Activated T-cell treated with anti-CD3 and anti-CD28 coated beads, Interleukin-2, amount 50 U/mL, for 24 hours (primary cell): ENCODE data around the gene ATP8B4.
A peak's percentile ranks its signal among the peaks of the same experiment; 100 is the strongest.
"Not testable (repeated sequence)": the region's sequence is repeated elsewhere in the genome, so short reads cannot be mapped to it uniquely, and the experiment has no call there.

Experiments
- DNase-seq: peaks from one replicate; pipeline ENCODE4 v3.0.0-alpha.2; 2020
- H3K27ac Mint-ChIP-seq: 2 replicates; pipeline ENCODE4 v1.8.0; 2020; ENCODE audit warnings: mild to moderate bottlenecking, mixed read lengths
- H3K27me3 Mint-ChIP-seq: 2 replicates; pipeline ENCODE4 v1.8.0; 2020; ENCODE audit warnings: mixed read lengths
- H3K36me3 Mint-ChIP-seq: 2 replicates; pipeline ENCODE4 v1.8.0; 2020; ENCODE audit warnings: low read depth, mixed read lengths
- H3K4me1 Mint-ChIP-seq: 2 replicates; pipeline ENCODE4 v1.8.0; 2020; ENCODE audit warnings: low read depth, mixed read lengths
- H3K4me3 Mint-ChIP-seq: 2 replicates; pipeline ENCODE4 v1.8.0; 2020; ENCODE audit warnings: mild to moderate bottlenecking, moderate library complexity, mixed read lengths
- H3K9me3 Mint-ChIP-seq: 2 replicates; pipeline ENCODE4 v1.8.0; 2020; ENCODE audit warnings: mixed read lengths

Gene ATP8B4

DNA sequence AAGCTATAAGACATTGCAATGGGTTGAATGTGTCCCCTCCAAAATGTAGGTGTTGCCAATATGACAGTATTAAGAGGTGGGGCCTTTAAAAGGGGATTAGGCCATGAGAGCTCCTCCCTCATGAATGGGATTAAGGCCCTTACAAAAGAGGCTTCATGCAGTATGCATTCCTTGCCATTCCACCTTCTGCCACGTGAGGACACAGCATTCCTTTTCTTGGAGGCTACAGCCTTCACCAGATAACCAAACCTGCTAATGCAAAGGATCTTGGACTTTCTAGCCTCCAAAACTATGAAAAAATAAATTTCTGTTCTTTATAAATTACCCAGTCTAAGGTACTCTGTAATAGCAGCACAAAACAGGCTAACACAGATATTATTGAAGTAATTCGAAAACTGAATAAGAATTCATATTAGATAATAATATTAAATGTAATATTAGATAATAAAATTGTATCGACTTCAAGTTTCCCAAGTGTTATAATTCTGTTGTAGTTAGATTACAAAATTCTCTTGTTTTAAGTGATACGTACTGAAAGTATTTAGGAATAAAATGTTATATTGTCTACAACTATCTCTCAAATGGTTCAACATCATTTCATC is 29.4 kb upstream of the ATP8B4 start:
- Mint-ChIP-seq H3K4me3 (no peak overlapping the region), H3K36me3 (no peaks in the 10 kb centered on the region), H3K27me3 (peaks cover 3% of the 10 kb centered on the region), H3K4me1 (peaks cover 37% of the 10 kb centered on the region), H3K27ac (no peak overlapping the region), H3K9me3 (no peaks in the 10 kb centered on the region)
- DNase-seq: no peak

DNA sequence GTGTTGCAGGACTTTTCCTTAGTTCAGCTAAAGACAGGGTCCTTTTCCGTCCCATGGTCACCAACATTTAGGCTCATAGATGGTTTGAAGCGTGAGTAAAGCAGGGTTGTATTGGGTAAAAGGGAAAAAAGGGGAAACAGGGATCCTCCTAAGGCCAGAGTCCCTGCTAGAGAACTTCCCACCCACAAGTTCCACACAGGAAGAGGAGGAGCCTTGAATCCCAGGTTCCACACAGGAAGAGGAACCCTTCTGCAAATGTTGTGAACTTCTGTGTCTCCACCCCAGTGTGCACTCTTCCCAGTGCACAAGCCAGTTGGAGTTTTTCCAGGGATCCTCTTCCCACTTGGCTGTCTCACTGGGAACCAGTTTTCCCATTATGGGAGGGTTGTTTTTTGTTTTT is 27.6 kb upstream of the ATP8B4 start:
- H3K9me3 Mint-ChIP-seq: no peaks in the 10 kb centered on the region

DNA sequence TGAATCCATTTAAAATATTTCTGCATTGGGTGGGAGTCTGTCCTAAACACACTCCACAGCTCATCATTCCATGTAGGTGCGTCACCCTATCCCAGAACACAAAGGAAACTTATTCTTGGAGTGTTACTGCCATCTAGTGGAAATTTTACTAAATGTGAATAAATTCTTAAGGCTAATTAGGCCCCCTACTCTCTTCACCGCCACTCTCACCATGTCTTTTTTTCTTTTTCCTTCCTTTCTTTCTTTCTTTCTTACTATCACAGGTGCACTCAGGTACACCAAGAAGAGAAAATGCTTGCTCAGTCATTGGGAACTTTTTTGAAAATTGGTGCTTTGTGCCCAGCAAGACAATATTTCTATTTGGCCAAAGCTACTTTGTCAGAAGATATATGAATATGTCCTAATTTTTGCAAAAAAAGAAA is 26.4 kb upstream of the ATP8B4 start:
- no peak overlapping the region for H3K27ac Mint-ChIP-seq
- no peak overlapping the region for H3K4me3 Mint-ChIP-seq
- DNase-seq: no peak
- H3K9me3 Mint-ChIP-seq: no peaks in the 10 kb centered on the region
- no peaks in the 10 kb centered on the region for H3K27me3 Mint-ChIP-seq
- H3K36me3 Mint-ChIP-seq: no peaks in the 10 kb centered on the region
- H3K4me1 Mint-ChIP-seq: peaks cover 41% of the 10 kb centered on the region

More for the DNA sequence above, 27.6 kb upstream of the ATP8B4 start:
- no peaks in the 10 kb centered on the region for H3K27me3 Mint-ChIP-seq
- H3K27ac Mint-ChIP-seq: no peak overlapping the region
- H3K36me3 Mint-ChIP-seq: no peaks in the 10 kb centered on the region
- no peak for DNase-seq
- H3K4me1 Mint-ChIP-seq: peaks cover 42% of the 10 kb centered on the region
- H3K4me3 Mint-ChIP-seq: no peak overlapping the region

DNA sequence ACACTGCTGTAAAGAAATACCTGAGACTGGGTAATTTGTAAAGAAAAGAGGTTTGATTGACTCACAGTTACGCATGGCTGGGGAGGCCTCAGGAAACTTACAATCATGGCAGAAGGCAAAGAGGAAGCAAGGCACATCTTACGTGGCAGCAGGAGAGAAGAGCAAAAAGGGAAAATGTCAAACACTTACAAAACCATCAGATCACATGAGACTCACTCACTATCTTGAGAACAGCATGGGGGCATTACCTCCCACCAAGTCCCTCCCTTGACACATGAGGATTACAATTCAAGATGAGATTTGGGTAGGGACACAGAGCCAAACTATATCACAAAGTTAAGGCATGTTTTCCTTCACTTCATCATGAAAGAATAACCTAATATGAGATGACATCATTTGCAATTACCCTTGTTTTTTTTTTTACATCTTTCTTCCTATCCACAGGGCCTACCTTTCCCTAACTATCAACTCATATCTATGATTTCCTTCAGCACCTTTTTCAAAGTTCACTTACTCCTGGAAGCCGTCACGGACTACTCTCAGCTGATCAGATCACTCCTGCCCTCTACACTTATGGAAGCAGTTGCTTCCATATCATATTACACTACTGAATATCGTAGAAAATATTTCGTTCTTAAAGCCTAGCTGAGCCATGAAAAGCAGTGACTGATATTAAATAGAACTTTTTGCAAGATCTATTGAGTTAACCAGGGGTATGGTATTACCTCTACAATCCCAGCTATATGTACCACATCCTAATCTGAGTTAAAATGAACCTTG is 25.5 kb upstream of the ATP8B4 start:
- no peak for DNase-seq
- no peaks in the 10 kb centered on the region for H3K36me3 Mint-ChIP-seq
- peak overlapping the region; percentile 18 for H3K27ac Mint-ChIP-seq
- no peaks in the 10 kb centered on the region for H3K27me3 Mint-ChIP-seq
- H3K4me3 Mint-ChIP-seq: no peak overlapping the region
- H3K9me3 Mint-ChIP-seq: no peaks in the 10 kb centered on the region
- H3K4me1 Mint-ChIP-seq: peaks cover 39% of the 10 kb centered on the region

DNA sequence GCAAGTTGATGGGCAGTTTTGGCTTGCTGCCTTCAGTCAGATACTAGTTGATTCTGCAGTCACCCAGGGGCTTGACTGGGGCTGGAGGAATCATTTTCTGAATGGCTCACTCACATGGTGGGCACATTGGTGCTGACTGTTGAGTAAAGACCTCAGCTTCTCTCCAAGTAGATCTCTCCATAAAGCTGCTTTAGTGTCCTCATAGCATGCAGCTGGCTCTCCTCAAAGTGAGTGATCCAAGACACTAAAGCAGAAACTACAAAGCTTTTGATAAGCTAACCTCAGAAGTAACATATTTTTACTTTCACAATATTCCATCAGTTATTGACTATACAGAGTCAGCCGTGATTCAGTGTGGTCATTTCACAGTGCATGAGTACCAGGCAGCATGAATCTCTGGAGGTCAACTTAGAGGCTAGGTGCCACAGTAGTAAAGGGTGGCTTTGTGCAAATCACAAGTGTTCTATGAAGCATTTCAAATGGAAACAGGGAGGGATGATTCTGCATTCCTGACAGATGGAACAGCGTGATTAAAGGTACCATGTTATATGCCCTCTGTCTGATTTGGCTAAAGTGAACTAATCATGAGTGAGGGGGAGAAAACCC is 24.3 kb upstream of the ATP8B4 start:
- H3K4me1 Mint-ChIP-seq: peaks cover 44% of the 10 kb centered on the region
- no peak for DNase-seq
- peak overlapping the region; percentile 23 for H3K27ac Mint-ChIP-seq
- no peak overlapping the region for H3K4me3 Mint-ChIP-seq
- H3K27me3 Mint-ChIP-seq: peaks cover 2% of the 10 kb centered on the region
- no peaks in the 10 kb centered on the region for H3K36me3 Mint-ChIP-seq
- no peaks in the 10 kb centered on the region for H3K9me3 Mint-ChIP-seq

DNA sequence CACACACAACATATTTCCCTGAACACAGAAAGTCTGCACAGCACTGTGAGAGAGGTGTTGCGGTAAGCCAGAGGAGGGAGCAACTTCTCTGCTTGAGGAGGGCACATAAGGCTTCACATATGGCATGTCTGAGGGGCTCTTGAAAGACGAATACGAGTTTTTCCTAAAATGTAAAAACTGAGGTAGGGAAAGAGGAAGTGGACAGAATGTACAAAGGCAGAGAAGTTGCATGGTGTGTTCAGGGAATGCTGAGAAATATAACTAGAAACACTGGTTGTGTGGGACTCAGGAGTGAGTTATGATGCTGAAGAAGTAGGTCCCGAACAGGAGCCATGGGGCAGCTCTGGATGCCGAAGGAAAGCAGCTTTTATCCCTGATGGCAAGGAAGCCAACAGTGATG is 22.8 kb upstream of the ATP8B4 start:
- no peak overlapping the region for H3K27ac Mint-ChIP-seq
- H3K4me1 Mint-ChIP-seq: peaks cover 59% of the 10 kb centered on the region
- DNase-seq: no peak
- H3K9me3 Mint-ChIP-seq: no peaks in the 10 kb centered on the region
- peaks cover 2% of the 10 kb centered on the region for H3K27me3 Mint-ChIP-seq
- peaks cover 3% of the 10 kb centered on the region for H3K36me3 Mint-ChIP-seq
- H3K4me3 Mint-ChIP-seq: no peak overlapping the region

DNA sequence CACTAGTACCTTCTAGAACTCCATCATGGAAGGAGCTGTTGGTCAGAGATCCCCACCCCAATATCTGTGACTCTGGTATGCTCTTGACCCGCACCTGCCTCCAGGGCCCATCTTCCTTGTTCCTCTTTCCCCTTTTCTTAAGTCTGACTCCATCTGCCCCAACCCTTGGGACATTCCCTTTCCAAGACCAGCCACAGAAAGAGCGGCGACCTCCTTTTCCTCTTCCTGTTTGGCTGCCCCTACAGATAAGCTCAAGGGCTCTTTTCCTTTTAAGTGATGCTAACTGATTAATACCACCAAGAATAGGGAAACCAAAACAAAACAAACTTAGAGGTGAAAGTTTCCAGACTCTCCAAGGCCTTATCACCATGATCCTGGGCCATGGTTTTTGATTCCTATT is 21.9 kb upstream of the ATP8B4 start:
- Mint-ChIP-seq H3K9me3 (peaks cover 2% of the 10 kb centered on the region), H3K4me1 (peaks cover 65% of the 10 kb centered on the region), H3K27me3 (peaks cover 2% of the 10 kb centered on the region), H3K36me3 (peaks cover 3% of the 10 kb centered on the region), H3K27ac (no peak overlapping the region), H3K4me3 (no peak overlapping the region)
- no peak for DNase-seq

DNA sequence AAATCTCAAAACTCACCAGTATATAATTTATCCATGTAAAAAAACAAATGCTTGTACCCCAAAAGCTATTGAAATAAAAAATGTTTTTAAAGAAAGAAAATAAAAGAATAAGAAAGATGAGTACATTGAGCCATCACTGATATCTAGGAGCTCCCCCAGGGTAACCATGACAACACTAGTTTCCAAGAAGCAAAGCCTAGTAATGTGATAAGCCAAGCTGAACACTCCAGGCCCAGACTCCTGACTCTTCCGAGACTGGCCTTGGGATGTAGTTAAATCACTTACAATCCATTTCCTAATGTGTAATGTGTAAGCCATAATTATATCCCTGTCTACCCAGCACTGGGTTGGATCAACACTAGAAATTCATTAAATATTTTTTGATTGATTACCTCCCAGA is 21.1 kb upstream of the ATP8B4 start:
- H3K9me3 Mint-ChIP-seq: peaks cover 2% of the 10 kb centered on the region

DNA sequence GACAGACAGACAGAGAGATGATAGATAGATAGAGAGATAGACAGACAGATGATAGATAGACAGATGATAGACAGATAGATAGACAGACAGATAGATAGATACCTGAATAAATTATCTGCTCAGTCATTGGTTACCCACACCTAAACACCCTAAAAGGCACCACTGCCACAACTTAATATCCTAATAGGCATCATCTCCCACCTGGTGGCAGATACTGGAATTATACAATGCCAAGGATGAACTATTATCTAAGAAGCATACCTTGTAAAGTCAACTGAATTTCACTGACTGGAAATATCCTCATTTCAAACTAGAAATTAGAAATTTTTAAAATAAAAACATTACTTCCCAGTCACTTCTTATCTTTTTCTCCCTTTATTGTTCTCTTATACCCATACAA is 19.4 kb upstream of the ATP8B4 start:
- peaks cover 2% of the 10 kb centered on the region for H3K9me3 Mint-ChIP-seq
- H3K27ac Mint-ChIP-seq: peak overlapping the region; percentile 94
- H3K36me3 Mint-ChIP-seq: peaks cover 3% of the 10 kb centered on the region
- no peak for DNase-seq
- peaks cover 65% of the 10 kb centered on the region for H3K4me1 Mint-ChIP-seq
- peaks cover 2% of the 10 kb centered on the region for H3K27me3 Mint-ChIP-seq
- no peak overlapping the region for H3K4me3 Mint-ChIP-seq

More for the DNA sequence above, 21.1 kb upstream of the ATP8B4 start:
- no peak for DNase-seq
- Mint-ChIP-seq H3K4me1 (peaks cover 68% of the 10 kb centered on the region), H3K27me3 (peaks cover 2% of the 10 kb centered on the region), H3K27ac (no peak overlapping the region), H3K36me3 (peaks cover 3% of the 10 kb centered on the region), H3K4me3 (no peak overlapping the region)

DNA sequence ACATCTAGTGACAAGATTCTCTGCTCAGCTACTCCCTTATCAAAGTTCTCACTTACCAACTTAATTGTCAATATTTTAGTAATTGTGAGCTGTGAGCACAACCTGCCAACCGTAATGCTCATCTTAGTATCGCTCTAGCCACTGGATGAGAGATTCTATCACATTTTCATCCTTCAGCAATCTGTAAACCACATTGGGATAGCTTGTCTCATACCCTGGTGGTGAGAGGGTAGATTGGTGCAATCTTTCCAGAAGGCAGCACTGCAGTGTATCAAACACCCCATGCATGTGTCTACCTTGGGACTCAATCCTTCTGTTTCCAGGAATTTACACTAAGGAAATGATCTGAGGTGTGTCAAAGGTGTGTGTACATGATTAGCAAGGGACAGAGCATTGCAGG is 18.9 kb upstream of the ATP8B4 start:
- Mint-ChIP-seq H3K27ac (peak overlapping the region; percentile 94), H3K4me1 (peaks cover 61% of the 10 kb centered on the region), H3K4me3 (no peak overlapping the region), H3K9me3 (peaks cover 2% of the 10 kb centered on the region), H3K36me3 (peaks cover 3% of the 10 kb centered on the region), H3K27me3 (peaks cover 2% of the 10 kb centered on the region)
- no peak for DNase-seq

DNA sequence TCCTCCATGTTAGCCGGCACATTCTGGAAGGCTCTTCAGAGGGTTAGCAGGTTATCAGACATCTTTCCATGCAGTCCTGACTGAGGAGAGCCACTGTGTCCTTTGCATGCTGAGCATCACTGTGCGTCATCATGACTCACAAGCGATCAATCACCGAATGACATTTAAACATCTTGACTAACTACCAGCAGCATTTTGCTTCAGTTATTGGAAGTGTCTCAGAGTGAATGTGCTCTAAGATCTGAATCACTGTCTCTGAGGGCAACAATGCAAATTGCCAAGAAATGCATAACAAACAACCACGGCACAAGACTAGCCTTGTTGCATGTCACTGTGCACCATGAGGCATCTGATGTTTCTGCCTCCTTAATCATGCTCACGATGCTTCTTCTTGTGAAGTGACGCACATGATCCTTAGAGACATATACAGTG is 18.3 kb upstream of the ATP8B4 start:
- Mint-ChIP-seq H3K36me3 (peaks cover 3% of the 10 kb centered on the region), H3K9me3 (peaks cover 3% of the 10 kb centered on the region), H3K27me3 (peaks cover 2% of the 10 kb centered on the region), H3K27ac (peak overlapping the region; percentile 94), H3K4me1 (peaks cover 64% of the 10 kb centered on the region), H3K4me3 (peak overlapping the region; percentile 62)
- peak; percentile 39 for DNase-seq

DNA sequence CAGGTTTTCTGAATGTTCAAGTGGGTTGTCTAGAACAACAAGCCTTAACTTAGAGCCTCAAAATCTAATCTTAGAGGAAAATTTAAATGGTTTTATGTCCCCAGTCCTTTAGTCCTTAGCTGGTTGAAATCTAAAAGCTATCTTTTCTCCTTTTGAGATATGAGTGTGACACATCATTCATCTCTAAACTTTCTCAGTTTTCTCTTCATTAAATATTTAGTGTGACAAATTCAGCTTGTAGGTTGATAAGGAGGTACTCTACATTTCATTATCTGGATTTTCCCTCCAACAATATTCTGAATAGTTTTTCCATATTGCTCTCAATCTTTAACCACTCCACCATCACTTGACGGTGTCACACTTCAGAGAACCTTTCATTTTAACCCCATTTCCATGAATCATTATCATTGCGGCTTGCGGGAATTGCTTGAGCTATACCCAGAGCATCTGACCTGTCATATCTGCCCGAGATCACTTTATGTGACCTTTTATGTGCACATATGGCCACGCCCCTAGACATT is 16.1 kb upstream of the ATP8B4 start:
- H3K4me3 Mint-ChIP-seq: peak overlapping the region; percentile 46
- DNase-seq: no peak
- H3K36me3 Mint-ChIP-seq: peaks cover 3% of the 10 kb centered on the region
- peaks cover 2% of the 10 kb centered on the region for H3K27me3 Mint-ChIP-seq
- peaks cover 67% of the 10 kb centered on the region for H3K4me1 Mint-ChIP-seq
- H3K27ac Mint-ChIP-seq: peak overlapping the region; percentile 94
- H3K9me3 Mint-ChIP-seq: peaks cover 6% of the 10 kb centered on the region

DNA sequence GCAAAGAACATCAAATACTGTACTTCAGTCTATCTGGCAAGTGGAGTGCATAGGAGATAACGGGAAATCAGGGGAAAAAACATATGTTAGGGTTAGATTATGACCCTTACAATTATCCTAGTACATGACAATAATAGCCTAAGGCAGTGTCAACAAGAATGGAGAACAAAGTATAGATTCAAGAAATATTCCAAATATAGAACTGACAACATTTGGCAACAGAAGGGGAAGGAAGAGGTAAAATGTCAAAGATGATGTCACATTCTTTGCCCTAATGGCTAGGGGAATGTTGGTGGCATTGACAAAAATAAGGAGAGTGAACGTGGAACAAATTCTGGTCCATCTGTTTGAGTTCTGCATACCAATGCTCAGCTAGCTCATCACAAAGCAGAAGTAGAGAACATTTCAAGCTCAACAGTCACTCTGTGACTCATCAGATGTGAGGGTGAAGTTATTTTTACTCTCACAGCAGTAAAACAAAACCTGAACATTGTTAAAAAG is 15.5 kb upstream of the ATP8B4 start:
- peak overlapping the region; percentile 94 for H3K27ac Mint-ChIP-seq
- peaks cover 3% of the 10 kb centered on the region for H3K36me3 Mint-ChIP-seq
- H3K4me3 Mint-ChIP-seq: peak overlapping the region; percentile 61
- peaks cover 6% of the 10 kb centered on the region for H3K9me3 Mint-ChIP-seq
- H3K27me3 Mint-ChIP-seq: peaks cover 2% of the 10 kb centered on the region
- H3K4me1 Mint-ChIP-seq: peaks cover 67% of the 10 kb centered on the region
- no peak for DNase-seq

DNA sequence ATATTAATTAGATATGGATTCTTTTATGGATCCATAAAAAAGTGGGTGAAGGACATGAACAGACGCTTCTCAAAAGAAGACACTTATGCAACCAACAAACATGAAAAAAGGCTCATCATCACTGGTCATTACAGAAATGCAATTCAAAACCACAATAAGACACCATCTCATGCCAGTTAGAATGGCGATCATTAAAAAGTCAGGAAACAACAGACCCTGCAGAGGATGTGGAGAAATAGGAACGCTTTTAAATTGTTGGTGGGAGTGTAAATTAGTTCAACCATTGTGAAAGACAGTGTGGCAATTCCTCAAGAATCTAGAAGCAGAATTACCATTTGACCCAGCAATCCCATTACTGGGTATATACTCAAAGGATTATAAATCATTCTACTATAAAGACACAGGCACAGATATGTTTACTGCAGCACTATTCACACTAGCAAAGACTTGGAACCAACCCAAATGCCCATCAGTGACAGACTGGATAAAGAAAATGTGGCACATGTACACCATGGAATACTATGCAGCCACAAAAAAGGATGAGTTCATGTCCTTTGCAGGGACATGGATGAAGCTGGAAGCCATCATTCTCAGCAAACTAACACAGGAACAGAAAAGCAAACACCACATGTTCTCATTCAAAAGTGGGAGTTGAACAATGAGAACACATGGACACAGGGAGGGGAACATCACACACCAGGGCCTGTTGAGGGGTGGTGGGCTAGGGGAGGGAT is 13.4 kb upstream of the ATP8B4 start:
- H3K36me3 Mint-ChIP-seq, H3K27me3 Mint-ChIP-seq, H3K4me3 Mint-ChIP-seq, H3K9me3 Mint-ChIP-seq, DNase-seq: not testable (repeated sequence)
- H3K27ac Mint-ChIP-seq: peak overlapping the region; percentile 82
- peaks cover 52% of the 10 kb centered on the region for H3K4me1 Mint-ChIP-seq
